Loucy (cell line): Measurements from ENCODE around the gene CFAP157.

Source experiments
- CTCF ChIP-seq: fragments of 200-600 bp; sonication (generic); conservative IDR thresholded peaks from 2 replicates; pipeline ENCODE4 v1.5.1; 2014; ENCODE audit warnings: mild to moderate bottlenecking, antibody characterized with exemption, low read length
- EZH2phosphoT487 ChIP-seq: fragments of 200-600 bp; IDR thresholded peaks from 2 replicates; pipeline ENCODE4 v1.6.1; 2018; ENCODE audit warnings: antibody characterized with exemption, mild to moderate bottlenecking, moderate library complexity, borderline replicate concordance

DNA sequence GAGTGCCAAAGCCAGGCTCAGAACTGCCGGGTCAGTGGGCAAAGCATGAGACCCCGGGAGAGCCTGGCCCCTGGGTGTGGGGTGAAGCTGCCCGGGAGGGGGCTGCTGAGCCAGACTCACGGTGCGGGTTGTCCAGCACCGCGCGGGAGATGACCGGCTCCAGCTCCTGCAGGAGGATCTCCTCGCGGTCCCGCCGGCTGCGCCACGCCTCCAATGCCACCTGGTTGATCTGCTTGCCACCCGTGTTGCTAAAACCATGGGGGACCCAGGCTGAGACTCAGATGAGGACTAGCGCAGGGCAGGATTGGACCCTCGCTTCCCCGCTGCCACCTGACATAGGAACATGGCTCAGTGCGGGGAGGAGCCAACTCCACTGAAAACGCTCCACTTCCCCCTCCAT, 25.7 kb downstream of the CFAP157 start:
- TF ChIP-seq CTCF (no peak), EZH2phosphoT487 (no peak)
